ENCODE results near the gene OR51S1. TPM values are rescaled to one million over a fixed set of nuclear protein-coding genes. Genes with fewer than 3 reads are reported as not detected.

Gene OR51S1
- total RNA-seq, 1 experiment from 2014 or later = not detected

- no peaks in the 10 kb centered on the region for H3K79me2 ChIP-seq (ENCODE audit: insufficient read depth, low read length)
- no peaks in the 10 kb centered on the region for H3K9me3 ChIP-seq (ENCODE audit: control insufficient read depth in 1 of 2, insufficient read depth in 1 of 2, low read depth in 1 of 2, low read length in 2 of 2)
- no peak overlapping the region for H3K27ac ChIP-seq (ENCODE audit: low read depth, low read length)
- TF ChIP-seq CTCF (IDR thresholded peaks at IDR 0.05 in 2 of 3, conservative IDR thresholded peaks at IDR 0.05 in 1 of 3; ENCODE audit: borderline replicate concordance in 1 of 3, insufficient read depth in 1 of 3, low read depth in 2 of 3, low read length in 2 of 3) (no peak), CEBPB (IDR thresholded peaks at IDR 0.05; ENCODE audit: low read depth) (no peak), TCF7L2 (IDR thresholded peaks at IDR 0.05; ENCODE audit: borderline replicate concordance, extremely low read depth, insufficient read depth, insufficient read length) (no peak), SIN3A (IDR thresholded peaks at IDR 0.05; ENCODE audit: low read depth) (no peak), ATF3 (IDR thresholded peaks at IDR 0.05) (no peak), ZFX (IDR thresholded peaks at IDR 0.05) (no peak), POLR2AphosphoS5 (IDR thresholded peaks at IDR 0.05; ENCODE audit: low read depth, low read length) (no peak)
- H3K36me3 ChIP-seq (ENCODE audit: control insufficient read depth in 1 of 2, insufficient read depth in 2 of 2, low read length in 2 of 2) = no peaks in the 10 kb centered on the region
- no peak overlapping the region for H3K4me3 ChIP-seq (replicated peaks in 1 of 2; ENCODE audit: low read depth in 1 of 2, low read length in 2 of 2)
- ChIA-PET RAD21 (ENCODE audit: low non-redundant PET in 1 of 2, low total read pairs in 2 of 2, uncharacterized antibody in 2 of 2, unreplicated experiment in 2 of 2) (no interaction called here), POLR2A (no interaction called here), CTCF (no interaction called here)
- H3K9me2 ChIP-seq (ENCODE audit: insufficient read depth) = no peaks in the 10 kb centered on the region
- no peak overlapping the region for H3K4me2 ChIP-seq (ENCODE audit: low read length)
- no peak for DNase-seq (ENCODE audit: low read depth, low spot score)
- no TSS peak for BruUV-seq (replicated peaks)
- H4K20me1 ChIP-seq (ENCODE audit: insufficient read depth) = no peaks in the 10 kb centered on the region; the same call in 1 of the 2 replicates
- H3K9ac ChIP-seq (ENCODE audit: low read length) = no peak overlapping the region
- H3K27me3 ChIP-seq (ENCODE audit: insufficient read depth, low read length) = peaks cover 21% of the 10 kb centered on the region
- no peaks in the 10 kb centered on the region for H3K4me1 ChIP-seq (ENCODE audit: control insufficient read depth in 1 of 2, insufficient read depth in 2 of 2, low read length in 2 of 2)
- intact Hi-C loops (cut with micrococcal nuclease) = no loop called here
- no peak overlapping the region for H2AFZ ChIP-seq (ENCODE audit: low read depth, low read length, poor library complexity, severe bottlenecking)
- no peak for ATAC-seq
Measured at GRCh38 chr11:4809246-4809645, 39.8 kb downstream of the OR51S1 start.

GRCh38 chr11:4808476-4808875, 40.5 kb downstream of the OR51S1 start:
- Histone ChIP-seq H3K27ac (ENCODE audit: low read depth, low read length) (no peak overlapping the region), H3K4me1 (ENCODE audit: control insufficient read depth in 1 of 2, insufficient read depth in 2 of 2, low read length in 2 of 2) (no peaks in the 10 kb centered on the region), H4K20me1 (ENCODE audit: insufficient read depth) (no peaks in the 10 kb centered on the region), H3K9ac (ENCODE audit: low read length) (no peak overlapping the region), H3K79me2 (ENCODE audit: insufficient read depth, low read length) (no peaks in the 10 kb centered on the region), H3K27me3 (ENCODE audit: insufficient read depth, low read length) (peaks cover 17% of the 10 kb centered on the region), H3K9me3 (ENCODE audit: control insufficient read depth in 1 of 2, insufficient read depth in 1 of 2, low read depth in 1 of 2, low read length in 2 of 2) (no peaks in the 10 kb centered on the region), H3K36me3 (ENCODE audit: control insufficient read depth in 1 of 2, insufficient read depth in 2 of 2, low read length in 2 of 2) (no peaks in the 10 kb centered on the region), H3K4me3 (replicated peaks in 1 of 2; ENCODE audit: low read depth in 1 of 2, low read length in 2 of 2) (no peak overlapping the region), H2AFZ (ENCODE audit: low read depth, low read length, poor library complexity, severe bottlenecking) (no peak overlapping the region), H3K9me2 (ENCODE audit: insufficient read depth) (no peaks in the 10 kb centered on the region), H3K4me2 (ENCODE audit: low read length) (no peak overlapping the region)
- ChIA-PET CTCF (no interaction called here), POLR2A (no interaction called here), RAD21 (ENCODE audit: low non-redundant PET in 1 of 2, low total read pairs in 2 of 2, uncharacterized antibody in 2 of 2, unreplicated experiment in 2 of 2) (no interaction called here)
- intact Hi-C loops (cut with micrococcal nuclease) = no loop called here
- ATAC-seq = no peak
- DNase-seq (ENCODE audit: low read depth, low spot score) = no peak
- no TSS peak for BruUV-seq (replicated peaks)
- TF ChIP-seq ZBTB33 (IDR thresholded peaks at IDR 0.05; ENCODE audit: extremely low read depth, insufficient replicate concordance, low read length) (no peak), YY1 (IDR thresholded peaks at IDR 0.05; ENCODE audit: extremely low read depth, insufficient replicate concordance, low read depth, low read length) (no peak), ZFX (IDR thresholded peaks at IDR 0.05) (no peak), MAX (IDR thresholded peaks at IDR 0.05) (no peak), REST (IDR thresholded peaks at IDR 0.05; ENCODE audit: low read depth) (no peak), TCF7L2 (IDR thresholded peaks at IDR 0.05; ENCODE audit: borderline replicate concordance, extremely low read depth, insufficient read depth, insufficient read length) (no peak), POLR2AphosphoS5 (IDR thresholded peaks at IDR 0.05; ENCODE audit: low read depth, low read length) (no peak)
